22Rv1 (cell line): ENCODE data around the gene LIG1.

Experiments used
- CTCF ChIP-seq: fragments of 450-650 bp; IDR thresholded peaks from 2 replicates; pipeline ENCODE4 v1.5.1; 2017; ENCODE audit warnings: mild to moderate bottlenecking
- ZFX ChIP-seq: fragments of 450-650 bp; IDR thresholded peaks from 2 replicates; pipeline ENCODE4 v1.6.1; 2017; ENCODE audit warnings: antibody characterized with exemption, borderline replicate concordance

- TF ChIP-seq CTCF (no peak), ZFX (no peak)
Observed at GRCh38 chr19:48094855-48095203, 75.3 kb downstream of the LIG1 start.
